GM12801 (cell line): ENCODE results near the gene MTA2.

Experiments used
- TF ChIP-seq, protein P1 (sequence below): IDR thresholded peaks from one replicate; pipeline ENCODE4 v1.5.1; 2011; ENCODE audit warnings: control low read depth; ENCODE audit not compliant: insufficient read length; ENCODE audit errors: extremely low read depth

MTA2 gene

GRCh38 chr11:62621027-62621566, 19.4 kb upstream of the MTA2 start:
- TF ChIP-seq, protein P1, sequence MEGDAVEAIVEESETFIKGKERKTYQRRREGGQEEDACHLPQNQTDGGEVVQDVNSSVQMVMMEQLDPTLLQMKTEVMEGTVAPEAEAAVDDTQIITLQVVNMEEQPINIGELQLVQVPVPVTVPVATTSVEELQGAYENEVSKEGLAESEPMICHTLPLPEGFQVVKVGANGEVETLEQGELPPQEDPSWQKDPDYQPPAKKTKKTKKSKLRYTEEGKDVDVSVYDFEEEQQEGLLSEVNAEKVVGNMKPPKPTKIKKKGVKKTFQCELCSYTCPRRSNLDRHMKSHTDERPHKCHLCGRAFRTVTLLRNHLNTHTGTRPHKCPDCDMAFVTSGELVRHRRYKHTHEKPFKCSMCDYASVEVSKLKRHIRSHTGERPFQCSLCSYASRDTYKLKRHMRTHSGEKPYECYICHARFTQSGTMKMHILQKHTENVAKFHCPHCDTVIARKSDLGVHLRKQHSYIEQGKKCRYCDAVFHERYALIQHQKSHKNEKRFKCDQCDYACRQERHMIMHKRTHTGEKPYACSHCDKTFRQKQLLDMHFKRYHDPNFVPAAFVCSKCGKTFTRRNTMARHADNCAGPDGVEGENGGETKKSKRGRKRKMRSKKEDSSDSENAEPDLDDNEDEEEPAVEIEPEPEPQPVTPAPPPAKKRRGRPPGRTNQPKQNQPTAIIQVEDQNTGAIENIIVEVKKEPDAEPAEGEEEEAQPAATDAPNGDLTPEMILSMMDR: no peak

GRCh38 chr11:62615521-62615920, 13.9 kb upstream of the MTA2 start:
- TF ChIP-seq, protein P1: no peak

GRCh38 chr11:62614275-62614674, 12.6 kb upstream of the MTA2 start:
- TF ChIP-seq, protein P1: no peak

GRCh38 chr11:62613291-62613778, 11.7 kb upstream of the MTA2 start:
- TF ChIP-seq, protein P1: no peak

GRCh38 chr11:62612366-62613290, 11.0 kb upstream of the MTA2 start, which contains the start of the genes EML3 and ROM1:
EML3 (minus strand) TSS chr11:62612775; CDS start chr11:62612457, 318 bp downstream.
ROM1 (plus strand) TSS chr11:62613257; CDS start chr11:62613282, 25 bp downstream.
- TF ChIP-seq, protein P1: no peak

- TF ChIP-seq, protein P1: no peak
Measured at GRCh38 chr11:62611705-62612365, 10.2 kb upstream of the MTA2 start.
